Measurements from ENCODE around the gene KCTD21. TPM values are rescaled to one million over a fixed set of nuclear protein-coding genes. Genes with fewer than 3 reads are reported as not detected.
"Not testable (repeated sequence)": the region's sequence is repeated elsewhere in the genome, so short reads cannot be mapped to it uniquely, and the experiment has no call there.

KCTD21 gene, protein sequence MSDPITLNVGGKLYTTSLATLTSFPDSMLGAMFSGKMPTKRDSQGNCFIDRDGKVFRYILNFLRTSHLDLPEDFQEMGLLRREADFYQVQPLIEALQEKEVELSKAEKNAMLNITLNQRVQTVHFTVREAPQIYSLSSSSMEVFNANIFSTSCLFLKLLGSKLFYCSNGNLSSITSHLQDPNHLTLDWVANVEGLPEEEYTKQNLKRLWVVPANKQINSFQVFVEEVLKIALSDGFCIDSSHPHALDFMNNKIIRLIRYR
- total RNA-seq: 3.7 and 5.6 TPM in 2 replicates

GRCh38 chr11:78188286-78189173 is at the start of gene KCTD21, which contains the start of gene USP35:
TSS of gene KCTD21 (minus strand) at chr11:78188626. CDS start at chr11:78174554, 14,072 bp downstream.
TSS of gene USP35 (plus strand) at chr11:78188919. CDS start at chr11:78196246, 7,327 bp downstream.
- FAIRE-seq (no peak), DNase-seq (ENCODE audit: low read depth) (peak; percentile 90)
- Histone ChIP-seq H3K36me3 (ENCODE audit: control insufficient read depth, insufficient read depth, low read length) (no peaks in the 10 kb centered on the region), H3K27me3 (ENCODE audit: control insufficient read depth, insufficient read depth, low read length) (no peaks in the 10 kb centered on the region), H3K4me3 (ENCODE audit: low read depth, low read length) (peak within 1 kb of the TSS; percentile 77)
- TF ChIP-seq CTCF (IDR thresholded peaks at IDR 0.05; ENCODE audit: insufficient read depth, low read length, severe bottlenecking): no peak

- no peak for TF ChIP-seq CTCF (IDR thresholded peaks at IDR 0.05; ENCODE audit: insufficient read depth, low read length, severe bottlenecking)
- FAIRE-seq: no peak
- no peak for DNase-seq (ENCODE audit: low read depth)
- no peak overlapping the region for H3K4me3 ChIP-seq (ENCODE audit: low read depth, low read length)
- H3K27me3 ChIP-seq (ENCODE audit: control insufficient read depth, insufficient read depth, low read length): no peaks in the 10 kb centered on the region
- H3K36me3 ChIP-seq (ENCODE audit: control insufficient read depth, insufficient read depth, low read length): no peaks in the 10 kb centered on the region
These were observed 49.0 kb upstream of the KCTD21 start for GRCh38 chr11:78237293-78238046.

- DNase-seq (ENCODE audit: low read depth): no peak
- no peaks in the 10 kb centered on the region for H3K27me3 ChIP-seq (ENCODE audit: control insufficient read depth, insufficient read depth, low read length)
- no peak for FAIRE-seq
- no peaks in the 10 kb centered on the region for H3K36me3 ChIP-seq (ENCODE audit: control insufficient read depth, insufficient read depth, low read length)
- TF ChIP-seq CTCF (IDR thresholded peaks at IDR 0.05; ENCODE audit: insufficient read depth, low read length, severe bottlenecking): no peak
- no peak overlapping the region for H3K4me3 ChIP-seq (ENCODE audit: low read depth, low read length)
These were observed 45.6 kb upstream of the KCTD21 start for GRCh38 chr11:78234006-78234405.

DNA sequence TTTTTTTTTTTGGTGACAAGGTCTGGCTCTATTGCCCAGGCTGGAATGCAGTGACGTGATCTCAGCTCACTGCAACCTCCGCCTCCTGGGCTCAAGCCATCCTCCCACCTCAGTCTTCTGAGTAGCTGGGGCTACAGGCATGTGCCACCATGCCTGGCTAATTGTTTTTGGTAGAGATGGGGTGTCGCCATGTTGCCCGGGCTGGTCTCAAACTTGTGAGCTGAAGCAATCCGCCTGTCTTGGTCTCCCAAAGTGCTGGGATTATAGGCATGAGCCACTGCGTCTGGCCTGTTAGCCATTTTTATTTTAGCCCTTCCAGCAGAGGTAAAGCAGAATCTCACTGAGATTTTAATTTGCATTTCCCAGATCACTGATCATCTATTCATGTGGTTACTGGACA is 44.6 kb upstream of the KCTD21 start:
- FAIRE-seq; H3K27me3 ChIP-seq (ENCODE audit: control insufficient read depth, insufficient read depth, low read length); H3K36me3 ChIP-seq (ENCODE audit: control insufficient read depth, insufficient read depth, low read length); H3K4me3 ChIP-seq (ENCODE audit: low read depth, low read length): not testable (repeated sequence)
- DNase-seq (ENCODE audit: low read depth): peak; percentile 20

GRCh38 chr11:78231962-78232501 is 43.6 kb upstream of the KCTD21 start:
- DNase-seq (ENCODE audit: low read depth) (peak; percentile 54), FAIRE-seq (no peak)
- H3K36me3 ChIP-seq (ENCODE audit: control insufficient read depth, insufficient read depth, low read length): no peaks in the 10 kb centered on the region
- no peaks in the 10 kb centered on the region for H3K27me3 ChIP-seq (ENCODE audit: control insufficient read depth, insufficient read depth, low read length)
- TF ChIP-seq CTCF (IDR thresholded peaks at IDR 0.05; ENCODE audit: insufficient read depth, low read length, severe bottlenecking): no peak
- no peak overlapping the region for H3K4me3 ChIP-seq (ENCODE audit: low read depth, low read length)
